GM21619 (cell line): Measurements from ENCODE around the gene UBE2I.
"Not testable (repeated sequence)": the region's sequence is repeated elsewhere in the genome, so short reads cannot be mapped to it uniquely, and the experiment has no call there.

Experiments
- ATAC-seq: cut with Tn5 transposase; IDR thresholded peaks from one replicate; pipeline ENCODE4 v1.9.1; 2021; ENCODE audit not compliant: unreplicated experiment

The UBE2I gene

GRCh38 chr16:1328136-1328535, 18.7 kb downstream of the UBE2I start:
- not testable (repeated sequence) for ATAC-seq

DNA sequence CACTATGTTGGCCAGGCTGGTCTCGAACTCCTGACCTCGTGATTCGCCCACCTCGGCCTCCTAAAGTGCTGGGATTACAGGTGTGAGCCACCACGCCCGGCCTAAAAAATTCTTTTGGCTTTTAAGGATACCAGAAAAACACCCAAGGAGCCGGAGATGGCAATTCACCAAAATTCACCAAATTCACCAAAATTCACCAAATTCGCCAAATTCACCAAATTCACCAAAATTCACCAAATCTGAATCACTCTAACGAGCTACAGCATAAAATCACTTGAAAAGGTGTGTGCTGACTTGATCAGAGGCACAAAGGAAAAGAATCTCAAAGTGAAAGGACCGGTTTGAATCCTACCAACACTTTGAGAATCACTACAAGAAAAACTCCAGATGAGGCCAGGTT, 19.5 kb downstream of the UBE2I start:
- ATAC-seq = not testable (repeated sequence)

- no peak for ATAC-seq
Observed at GRCh38 chr16:1330260-1330914, 21.0 kb downstream of the UBE2I start.

DNA sequence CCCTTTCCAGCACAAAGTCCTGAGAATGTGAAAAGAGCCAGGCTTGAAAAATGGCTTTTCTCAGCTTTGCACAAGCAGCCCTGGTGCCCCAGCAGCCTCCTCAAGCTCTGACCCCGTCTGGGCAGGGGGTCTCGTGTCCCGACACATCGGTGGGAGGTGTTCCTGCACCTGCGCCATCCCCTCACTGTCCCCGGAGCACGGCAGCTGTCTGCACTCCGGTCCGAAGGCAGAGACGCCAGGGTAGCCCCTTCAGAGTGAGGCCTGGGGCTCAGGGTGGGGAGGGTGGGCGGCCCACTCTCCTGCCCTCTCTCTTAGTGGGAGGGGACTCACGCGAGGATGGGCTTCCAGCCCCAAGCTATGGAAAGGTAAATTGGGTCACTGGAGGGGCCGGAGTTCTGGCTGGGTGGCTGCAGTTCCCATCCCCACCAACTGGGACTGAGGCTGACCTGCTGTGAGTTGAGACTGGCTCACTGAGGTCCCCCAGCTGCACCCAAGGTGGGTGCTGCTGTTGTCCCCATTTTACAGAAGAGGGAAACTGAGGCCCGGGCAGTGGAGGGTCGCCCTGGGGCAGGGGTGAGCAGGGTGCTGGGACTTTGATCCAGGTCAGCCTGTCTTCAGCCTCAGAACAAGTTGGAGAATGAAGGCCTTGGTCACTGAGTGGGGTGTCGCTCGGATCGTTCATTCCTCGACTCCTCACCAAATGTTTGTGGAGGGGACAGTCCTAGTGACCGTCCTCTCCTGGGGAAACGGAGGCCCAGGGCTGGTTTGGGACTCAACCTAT, 21.7 kb downstream of the UBE2I start:
- ATAC-seq = no peak

DNA sequence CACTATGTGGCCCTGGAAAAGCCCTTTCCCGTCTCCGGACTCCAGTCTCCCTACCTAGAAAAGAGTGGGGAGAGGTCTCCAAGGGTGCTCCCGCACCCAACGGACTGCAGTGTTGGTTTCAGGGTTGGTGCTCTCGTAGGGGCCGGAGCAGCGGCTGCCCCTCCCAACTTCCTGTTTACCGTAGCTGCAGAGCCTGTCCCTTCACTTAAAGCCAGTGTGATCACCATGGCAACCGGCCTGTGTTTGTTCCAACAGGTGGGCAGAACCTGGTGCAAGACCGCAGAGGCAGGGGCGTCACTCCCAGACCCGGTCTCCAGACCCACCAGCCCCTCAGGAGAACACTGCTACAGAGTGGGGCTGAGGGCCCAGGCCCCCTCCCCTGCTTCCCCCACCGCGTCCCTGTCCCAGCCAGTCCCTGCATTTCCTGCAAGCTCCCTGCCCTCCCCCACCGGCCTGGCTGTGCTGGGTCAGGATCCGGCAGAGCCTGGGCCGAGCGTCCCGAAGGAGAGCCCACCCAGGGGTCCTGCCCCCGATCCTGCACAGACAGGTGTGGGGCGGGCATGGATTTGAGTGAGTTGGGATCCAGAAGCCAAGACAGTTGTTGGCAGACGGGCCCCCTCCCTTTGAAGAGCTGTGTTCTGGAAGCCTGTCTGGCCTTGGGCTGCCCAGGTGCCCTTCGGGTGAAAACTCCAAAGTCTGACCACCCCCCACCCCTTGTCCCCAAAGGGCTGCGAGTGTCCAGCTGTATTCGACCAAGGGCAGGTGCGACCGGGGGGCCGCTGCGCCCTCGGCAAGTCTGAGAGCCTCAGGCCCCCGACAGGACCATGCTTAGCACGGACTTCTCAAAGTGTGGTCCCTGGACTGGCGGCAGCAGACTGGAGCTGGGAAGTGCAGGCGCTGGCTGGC, 22.5 kb downstream of the UBE2I start:
- ATAC-seq = no peak

DNA sequence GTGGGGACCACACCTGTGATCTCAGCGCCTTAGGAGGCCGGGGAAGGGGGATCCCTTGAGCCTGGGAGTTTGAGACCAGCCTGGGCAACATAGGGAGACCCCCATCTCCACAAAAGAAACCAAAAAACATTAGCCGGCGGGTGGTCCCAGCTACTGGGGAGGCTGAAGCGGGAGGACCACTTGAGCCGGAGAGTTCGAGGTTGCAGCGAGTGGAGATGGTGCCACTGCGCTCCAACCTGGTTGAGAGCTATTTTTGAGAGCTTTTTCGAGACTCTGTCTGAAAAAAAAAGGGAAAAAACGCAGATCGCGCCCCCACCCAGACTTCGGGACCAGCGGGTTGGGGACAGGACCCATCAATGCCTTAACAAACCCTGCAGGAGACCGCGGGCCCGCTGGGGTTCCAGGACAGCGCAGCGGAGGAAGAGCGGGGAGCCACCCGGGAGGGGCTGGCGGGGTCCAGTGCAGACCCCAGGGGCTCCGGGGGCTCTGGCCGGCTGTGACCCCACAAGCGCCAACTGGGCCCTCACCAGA, 23.2 kb downstream of the UBE2I start:
- no peak for ATAC-seq

GRCh38 chr16:1333149-1333812, 23.8 kb downstream of the UBE2I start, which contains the start of gene BAIAP3:
TSS of gene BAIAP3 (plus strand) at chr16:1333645. CDS start at chr16:1338550, 4,905 bp downstream.
- ATAC-seq = no peak

- ATAC-seq = no peak
Observed at GRCh38 chr16:1333854-1334700, 24.6 kb downstream of the UBE2I start.

DNA sequence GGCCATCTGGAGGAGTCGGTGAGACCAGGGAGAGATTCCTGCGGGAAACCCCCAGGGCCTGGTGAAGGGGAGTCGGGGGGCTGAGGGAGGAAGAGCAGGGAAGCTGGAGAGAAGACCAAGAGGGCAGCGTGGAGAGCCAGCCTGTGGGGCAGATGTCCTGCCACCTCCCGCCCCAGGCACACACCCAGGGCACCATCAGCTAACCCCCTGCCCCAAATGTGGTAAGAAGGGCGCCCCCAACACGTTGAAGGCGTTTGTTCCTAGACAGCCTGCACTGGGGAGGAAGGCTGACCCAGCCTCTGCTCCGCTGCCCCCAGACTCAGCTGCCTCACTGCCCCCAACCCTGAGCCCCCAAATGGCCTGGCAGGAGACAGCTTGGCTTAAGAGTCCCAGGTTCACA, 25.3 kb downstream of the UBE2I start:
- ATAC-seq = no peak

DNA sequence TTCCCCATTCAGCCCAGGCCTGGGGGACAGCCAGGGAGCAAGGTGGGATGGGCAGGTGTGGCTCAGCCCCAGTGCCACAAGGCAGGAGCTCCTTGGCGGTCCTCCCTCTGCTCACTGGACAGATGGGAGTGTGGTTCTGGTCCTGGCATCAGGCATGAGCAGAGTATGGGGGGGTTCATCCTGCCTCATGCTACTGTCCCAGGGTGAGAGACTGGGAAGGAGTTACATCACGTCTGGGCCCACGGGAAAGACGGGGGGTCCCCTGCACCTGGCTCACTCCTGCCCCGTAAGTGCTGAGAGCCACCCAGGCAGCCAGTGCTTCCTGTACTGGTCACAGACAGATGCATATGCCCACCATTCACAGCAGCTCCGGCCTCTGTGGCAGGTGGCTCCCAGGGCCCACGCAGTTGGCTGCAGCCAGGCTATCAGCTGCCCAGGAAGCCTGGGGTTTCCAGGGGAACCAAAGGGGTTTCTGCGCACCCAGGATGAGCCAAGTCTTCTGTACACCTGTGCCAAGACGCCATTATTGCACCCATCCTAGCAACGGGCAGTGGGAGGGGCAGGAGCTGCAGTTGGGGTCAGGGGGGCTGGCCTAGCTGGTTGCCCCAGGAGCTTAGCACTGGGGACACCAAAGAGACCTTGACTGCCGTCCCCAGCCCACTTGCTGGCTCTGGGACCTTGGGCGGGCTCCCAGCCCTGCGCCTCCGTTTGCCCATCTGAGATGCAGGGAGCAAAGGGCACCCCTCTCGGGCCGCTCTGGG, 26.0 kb downstream of the UBE2I start:
- ATAC-seq = no peak

GRCh38 chr16:1335996-1336395, 26.6 kb downstream of the UBE2I start:
- no peak for ATAC-seq

GRCh38 chr16:1336619-1337018, 27.2 kb downstream of the UBE2I start:
- ATAC-seq = no peak

- ATAC-seq = no peak
Observed at GRCh38 chr16:1337486-1337885, 28.1 kb downstream of the UBE2I start.

GRCh38 chr16:1338119-1338730, 28.8 kb downstream of the UBE2I start:
- no peak for ATAC-seq

- no peak for ATAC-seq
Observed at GRCh38 chr16:1338855-1339675, 29.6 kb downstream of the UBE2I start.

- ATAC-seq = no peak
Observed at GRCh38 chr16:1340730-1341494, 31.5 kb downstream of the UBE2I start.
